Suprapubic skin (tissue), 4 donors: Measurements from ENCODE around the gene ZNF804A. TPM values are rescaled to one million over a fixed set of nuclear protein-coding genes. Genes with fewer than 3 reads are reported as not detected.

ENCODE experiments used
- DNase-seq, 2 donors: peaks; one replicate each; pipeline ENCODE4 v3.0.0-alpha.2; 2019; ENCODE audit warnings: low spot score in 2 of 2
- H3K27ac ChIP-seq: fragments of 200-600 bp; sonication (generic); one replicate; pipeline ENCODE4 v1.5.1; 2019
- H3K27me3 ChIP-seq: fragments of 200-600 bp; sonication (generic); one replicate; pipeline ENCODE4 v1.5.1; 2019
- H3K36me3 ChIP-seq: fragments of 200-600 bp; sonication (generic); one replicate; pipeline ENCODE4 v1.5.1; 2019
- H3K4me1 ChIP-seq: fragments of 200-600 bp; sonication (generic); one replicate; pipeline ENCODE4 v1.5.1; 2019
- H3K4me3 ChIP-seq: fragments of 200-600 bp; sonication (generic); one replicate; pipeline ENCODE4 v1.5.1; 2019; ENCODE audit warnings: mild to moderate bottlenecking
- H3K9me3 ChIP-seq: fragments of 200-600 bp; sonication (generic); one replicate; pipeline ENCODE4 v1.5.1; 2019
- EP300 ChIP-seq: sonication (generic); formaldehyde crosslinking; IDR thresholded peaks from one replicate; pipeline ENCODE4 v1.6.1; 2017; ENCODE audit warnings: antibody characterized with exemption
- POLR2A ChIP-seq, 2 donors: fragments of 450-650 bp; IDR thresholded peaks; one replicate each; pipeline ENCODE4 v1.6.1; 2017; ENCODE audit warnings: antibody characterized with exemption in 2 of 2, mild to moderate bottlenecking in 2 of 2, moderate library complexity in 2 of 2
- POLR2AphosphoS5 ChIP-seq, 3 donors: sonication (generic); formaldehyde crosslinking; IDR thresholded peaks; one replicate each; pipeline ENCODE4 v1.6.1; 2017; ENCODE audit warnings: antibody characterized with exemption in 3 of 3
- WGBS: methylation state at CpG from one replicate; pipeline ENCODE4 v1.1.5; 2018; 5-methylcytosine and 5-hydroxymethylcytosine counted together
- total RNA-seq, 4 donors: library from RNA; depleted of rRNA; stranded (reverse); fragments of >200 nt; gene quantifications; one replicate each; pipeline ENCODE4 v1.1.0, GENCODE V29; 2016
- TF ChIP-seq, protein P1 (sequence below), 2 donors: fragments of 200-600 bp in 1 of 2; fragments of 450-650 bp in 1 of 2; sonication (generic) in 1 of 2; IDR thresholded peaks; one replicate each; pipeline ENCODE4 v1.5.1; 2016 to 2019; ENCODE audit warnings: antibody characterized with exemption in 2 of 2, mild to moderate bottlenecking in 1 of 2, moderate library complexity in 1 of 2

ZNF804A gene
- total RNA-seq, 4 donors from 2014 or later, result 1.0 TPM; not detected in 3

DNA sequence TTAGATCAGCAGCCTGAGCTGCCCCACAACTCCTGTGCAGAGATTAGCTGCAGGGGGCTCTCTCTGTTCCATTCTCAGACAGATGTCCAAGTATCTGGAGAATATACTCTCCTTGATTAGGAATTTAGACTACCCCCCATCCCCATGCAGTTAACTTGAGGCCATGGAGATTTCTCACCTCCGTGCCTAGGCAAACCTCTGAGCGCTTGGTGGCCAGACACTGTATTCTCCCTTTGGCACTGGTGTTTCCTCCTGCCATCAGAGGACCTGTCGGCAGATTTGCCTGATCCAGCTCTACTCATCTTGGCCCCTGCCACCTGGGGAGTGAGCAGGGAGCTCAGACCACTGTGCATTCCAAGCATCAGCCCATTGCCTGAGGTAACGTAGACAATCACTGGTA is 48.3 kb downstream of the ZNF804A start:
- 85% methylated on average over 4 of the region's 4 CpGs for WGBS
- no peak overlapping the region for H3K27ac ChIP-seq
- no peaks in the 10 kb centered on the region for H3K9me3 ChIP-seq
- TF ChIP-seq, protein P1, sequence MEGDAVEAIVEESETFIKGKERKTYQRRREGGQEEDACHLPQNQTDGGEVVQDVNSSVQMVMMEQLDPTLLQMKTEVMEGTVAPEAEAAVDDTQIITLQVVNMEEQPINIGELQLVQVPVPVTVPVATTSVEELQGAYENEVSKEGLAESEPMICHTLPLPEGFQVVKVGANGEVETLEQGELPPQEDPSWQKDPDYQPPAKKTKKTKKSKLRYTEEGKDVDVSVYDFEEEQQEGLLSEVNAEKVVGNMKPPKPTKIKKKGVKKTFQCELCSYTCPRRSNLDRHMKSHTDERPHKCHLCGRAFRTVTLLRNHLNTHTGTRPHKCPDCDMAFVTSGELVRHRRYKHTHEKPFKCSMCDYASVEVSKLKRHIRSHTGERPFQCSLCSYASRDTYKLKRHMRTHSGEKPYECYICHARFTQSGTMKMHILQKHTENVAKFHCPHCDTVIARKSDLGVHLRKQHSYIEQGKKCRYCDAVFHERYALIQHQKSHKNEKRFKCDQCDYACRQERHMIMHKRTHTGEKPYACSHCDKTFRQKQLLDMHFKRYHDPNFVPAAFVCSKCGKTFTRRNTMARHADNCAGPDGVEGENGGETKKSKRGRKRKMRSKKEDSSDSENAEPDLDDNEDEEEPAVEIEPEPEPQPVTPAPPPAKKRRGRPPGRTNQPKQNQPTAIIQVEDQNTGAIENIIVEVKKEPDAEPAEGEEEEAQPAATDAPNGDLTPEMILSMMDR (IDR thresholded peaks at IDR 0.05), result no peak
- TF ChIP-seq EP300, result no peak
- no peak for TF ChIP-seq POLR2AphosphoS5 (IDR thresholded peaks at IDR 0.05)
- no peak for TF ChIP-seq POLR2A (IDR thresholded peaks at IDR 0.05)
- no peak for DNase-seq
- H3K4me3 ChIP-seq, result no peak overlapping the region
- no peaks in the 10 kb centered on the region for H3K4me1 ChIP-seq
- H3K27me3 ChIP-seq, result no peaks in the 10 kb centered on the region
- H3K36me3 ChIP-seq, result no peaks in the 10 kb centered on the region

DNA sequence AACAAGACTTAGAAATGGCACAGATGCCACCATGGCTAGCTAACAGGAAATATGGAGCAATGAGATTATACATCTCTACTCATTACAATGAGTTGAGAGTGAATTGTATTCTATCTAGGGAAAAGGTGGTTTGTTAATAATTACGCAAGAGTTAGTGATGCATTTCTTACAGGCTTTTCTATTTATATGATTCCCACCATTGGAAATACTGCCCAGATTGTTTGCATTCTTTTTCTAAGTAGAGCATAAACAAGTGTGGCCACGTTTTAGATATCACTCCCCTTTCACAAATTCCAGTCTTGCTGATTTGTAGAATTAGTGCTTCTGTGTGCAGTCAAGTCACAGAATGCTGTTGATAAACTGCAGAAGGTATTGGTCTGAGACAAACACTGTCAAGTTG is 56.6 kb downstream of the ZNF804A start:
- Histone ChIP-seq H3K4me1 (no peaks in the 10 kb centered on the region), H3K27ac (no peak overlapping the region), H3K4me3 (no peak overlapping the region), H3K36me3 (no peaks in the 10 kb centered on the region), H3K27me3 (no peaks in the 10 kb centered on the region), H3K9me3 (no peaks in the 10 kb centered on the region)
- TF ChIP-seq EP300, result no peak
- TF ChIP-seq POLR2AphosphoS5 (IDR thresholded peaks at IDR 0.05), result no peak
- TF ChIP-seq POLR2A (IDR thresholded peaks at IDR 0.05), result no peak
- TF ChIP-seq, protein P1 (IDR thresholded peaks at IDR 0.05), result no peak
- no peak for DNase-seq
- WGBS, result 51% methylated on average over 2 of the region's 2 CpGs

DNA sequence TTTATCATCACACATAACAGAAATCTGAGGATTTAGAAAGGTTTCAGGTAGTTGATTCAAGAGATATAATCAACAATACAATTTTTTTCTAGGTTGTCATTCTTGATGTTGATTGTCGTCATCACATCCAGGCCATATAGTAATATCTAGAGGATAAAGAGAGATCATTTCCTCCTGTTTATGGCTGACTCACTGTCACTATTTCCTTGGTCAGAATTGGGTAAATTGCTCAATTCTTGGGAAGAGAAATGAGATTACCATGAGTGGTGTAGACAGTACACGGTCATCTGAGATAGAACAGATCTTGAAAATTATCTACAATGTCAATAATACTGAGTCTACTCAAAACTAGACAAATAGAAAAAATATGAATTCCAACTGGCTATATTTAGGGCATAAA is 78.8 kb downstream of the ZNF804A start:
- TF ChIP-seq, protein P1 (IDR thresholded peaks at IDR 0.05), result no peak
- DNase-seq, result no peak
- H3K4me1 ChIP-seq, result no peaks in the 10 kb centered on the region
- no peaks in the 10 kb centered on the region for H3K9me3 ChIP-seq
- no peak overlapping the region for H3K4me3 ChIP-seq
- 79% methylated on average over 2 of the region's 2 CpGs for WGBS
- no peaks in the 10 kb centered on the region for H3K27me3 ChIP-seq
- H3K36me3 ChIP-seq, result no peaks in the 10 kb centered on the region
- H3K27ac ChIP-seq, result no peak overlapping the region

DNA sequence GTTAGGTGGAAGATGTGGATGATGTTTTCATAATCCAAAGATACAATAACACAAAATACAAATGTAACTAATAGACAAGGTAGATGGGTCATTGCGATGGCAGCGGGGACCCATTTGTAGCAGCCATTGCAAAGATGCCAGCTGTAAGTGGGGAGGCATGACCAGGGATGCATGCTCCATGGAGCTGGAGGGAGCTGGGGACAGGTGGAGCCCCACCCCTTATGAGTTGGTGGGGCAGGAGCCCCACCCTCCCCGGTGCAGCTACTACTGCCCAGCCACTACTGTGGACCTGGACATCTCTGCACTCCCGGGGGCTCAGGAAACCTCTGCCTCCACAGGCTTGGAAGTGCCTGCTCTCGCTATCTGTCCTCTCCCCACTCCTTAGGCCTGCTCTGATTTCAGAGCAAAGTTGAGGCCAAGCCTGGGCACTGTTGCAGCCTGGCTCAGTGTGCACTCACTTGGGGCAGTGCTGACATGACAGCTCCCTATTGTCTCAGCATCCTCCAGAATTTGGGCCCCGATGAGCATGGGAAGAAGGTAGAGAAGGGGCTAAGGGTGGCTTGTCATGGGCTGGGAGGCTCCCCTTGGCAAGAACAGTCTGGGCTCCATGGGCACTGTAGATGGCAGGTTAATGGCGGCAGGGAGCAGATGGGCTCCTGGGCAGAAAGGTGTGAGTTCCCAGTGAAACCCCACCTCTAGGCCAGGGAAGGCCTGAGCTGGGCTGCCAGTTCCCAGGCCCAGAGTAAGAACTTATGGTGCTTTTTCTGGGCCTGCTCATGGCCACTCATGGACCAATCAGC is 81.1 kb downstream of the ZNF804A start:
- Histone ChIP-seq H3K4me3 (no peak overlapping the region), H3K4me1 (no peaks in the 10 kb centered on the region), H3K36me3 (no peaks in the 10 kb centered on the region), H3K27me3 (no peaks in the 10 kb centered on the region), H3K9me3 (no peaks in the 10 kb centered on the region), H3K27ac (no peak overlapping the region)
- WGBS, result 94% methylated on average over 6 of the region's 7 CpGs
- no peak for DNase-seq
- TF ChIP-seq EP300, result no peak

DNA sequence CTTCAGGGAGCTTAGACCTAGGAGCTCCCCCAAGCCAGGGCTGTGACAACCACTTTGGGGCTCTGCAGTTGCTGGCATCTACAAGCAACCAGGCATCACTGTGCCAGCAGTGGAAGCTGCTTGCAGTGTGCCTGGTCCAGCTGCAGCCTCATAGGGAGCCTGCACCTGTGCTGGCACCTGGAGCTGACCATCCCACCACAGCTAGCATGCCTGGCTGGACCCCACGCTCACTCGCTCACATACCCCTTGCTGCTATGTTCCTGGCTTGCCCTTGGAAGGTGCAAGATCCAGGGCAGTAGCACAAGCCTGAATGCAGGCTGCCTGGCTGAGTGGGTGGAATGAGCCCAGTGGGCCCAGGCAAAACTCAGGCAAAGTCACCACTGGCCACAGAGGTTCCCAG is 82.5 kb downstream of the ZNF804A start:
- TF ChIP-seq, protein P1 (IDR thresholded peaks at IDR 0.05), result no peak
- TF ChIP-seq POLR2AphosphoS5 (IDR thresholded peaks at IDR 0.05) (no peak), EP300 (no peak), POLR2A (IDR thresholded peaks at IDR 0.05) (no peak)
- no peak overlapping the region for H3K27ac ChIP-seq
- WGBS, result no CpG with 5 or more reads among the region's 2 CpGs
- DNase-seq, result no peak
- no peaks in the 10 kb centered on the region for H3K27me3 ChIP-seq
- H3K4me3 ChIP-seq, result no peak overlapping the region
- H3K36me3 ChIP-seq, result no peaks in the 10 kb centered on the region
- no peaks in the 10 kb centered on the region for H3K9me3 ChIP-seq
- H3K4me1 ChIP-seq, result no peaks in the 10 kb centered on the region
